ENCODE results near the gene TAF1A.

The TAF1A gene

DNA sequence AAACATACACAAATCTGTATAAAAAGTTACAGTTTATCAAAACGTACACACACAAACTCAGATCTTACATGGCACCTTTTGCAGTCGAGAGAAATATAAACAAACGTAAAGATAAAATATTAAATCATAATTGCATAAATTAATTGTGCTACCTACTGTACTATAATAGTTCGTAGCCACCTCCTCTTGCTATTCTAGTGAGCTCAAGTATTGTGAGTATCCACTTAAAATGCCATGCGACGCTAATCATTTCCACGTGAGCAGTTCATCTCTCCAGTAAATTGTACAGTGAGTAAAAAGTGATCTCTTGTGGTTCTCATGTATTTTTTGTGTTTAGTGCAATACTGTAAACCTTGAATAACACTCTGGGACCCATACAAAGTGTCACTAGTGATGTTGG, 34.5 kb upstream of the TAF1A start:
- Histone ChIP-seq H3K4me3 (no peak overlapping the region), H3K27ac (no peak overlapping the region)
- DNase-seq (ENCODE audit: low spot score), result no peak
- TF ChIP-seq, protein P1, sequence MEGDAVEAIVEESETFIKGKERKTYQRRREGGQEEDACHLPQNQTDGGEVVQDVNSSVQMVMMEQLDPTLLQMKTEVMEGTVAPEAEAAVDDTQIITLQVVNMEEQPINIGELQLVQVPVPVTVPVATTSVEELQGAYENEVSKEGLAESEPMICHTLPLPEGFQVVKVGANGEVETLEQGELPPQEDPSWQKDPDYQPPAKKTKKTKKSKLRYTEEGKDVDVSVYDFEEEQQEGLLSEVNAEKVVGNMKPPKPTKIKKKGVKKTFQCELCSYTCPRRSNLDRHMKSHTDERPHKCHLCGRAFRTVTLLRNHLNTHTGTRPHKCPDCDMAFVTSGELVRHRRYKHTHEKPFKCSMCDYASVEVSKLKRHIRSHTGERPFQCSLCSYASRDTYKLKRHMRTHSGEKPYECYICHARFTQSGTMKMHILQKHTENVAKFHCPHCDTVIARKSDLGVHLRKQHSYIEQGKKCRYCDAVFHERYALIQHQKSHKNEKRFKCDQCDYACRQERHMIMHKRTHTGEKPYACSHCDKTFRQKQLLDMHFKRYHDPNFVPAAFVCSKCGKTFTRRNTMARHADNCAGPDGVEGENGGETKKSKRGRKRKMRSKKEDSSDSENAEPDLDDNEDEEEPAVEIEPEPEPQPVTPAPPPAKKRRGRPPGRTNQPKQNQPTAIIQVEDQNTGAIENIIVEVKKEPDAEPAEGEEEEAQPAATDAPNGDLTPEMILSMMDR (IDR thresholded peaks at IDR 0.05), result no peak

DNA sequence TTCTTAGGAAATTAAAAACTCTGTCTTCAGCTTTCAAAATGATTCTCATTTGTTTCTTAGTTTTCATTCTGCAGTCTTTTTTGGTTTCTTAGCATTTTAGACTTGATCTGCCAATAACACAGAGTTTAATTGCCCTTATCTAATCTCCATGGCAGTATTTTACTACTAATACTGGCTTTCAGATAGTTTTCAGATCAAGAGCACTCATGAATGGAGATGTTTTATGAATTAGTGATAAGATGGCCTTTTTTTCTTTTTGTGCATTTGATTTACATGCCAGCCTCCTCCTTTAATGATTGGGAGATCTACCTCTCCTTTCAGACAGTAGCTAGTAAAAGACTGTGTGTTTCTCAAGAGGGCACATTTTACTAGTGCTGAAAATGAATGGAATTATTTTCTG, 33.7 kb upstream of the TAF1A start:
- Histone ChIP-seq H3K4me3 (no peak overlapping the region), H3K27ac (no peak overlapping the region)
- TF ChIP-seq, protein P1 (IDR thresholded peaks at IDR 0.05), result no peak
- DNase-seq (ENCODE audit: low spot score), result no peak

DNA sequence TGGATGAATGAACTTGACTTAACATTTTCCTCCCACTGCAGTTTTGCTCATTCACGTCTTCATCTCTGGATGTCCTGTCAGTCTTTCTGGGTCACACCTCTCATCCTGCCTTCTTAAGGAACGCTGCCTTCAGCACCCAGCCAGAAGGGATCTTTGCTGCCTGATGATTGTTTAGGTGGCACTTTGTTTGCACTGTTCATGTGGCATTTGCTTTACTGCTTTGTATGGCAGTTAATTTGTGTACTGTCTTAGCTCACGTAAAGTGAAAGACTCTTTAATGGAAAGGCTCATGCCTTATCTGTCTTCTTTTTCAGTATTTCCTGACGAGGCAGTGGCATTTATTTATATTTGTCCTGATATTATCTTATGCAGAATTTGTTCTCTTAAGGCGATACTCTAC, 33.0 kb upstream of the TAF1A start:
- TF ChIP-seq, protein P1 (IDR thresholded peaks at IDR 0.05), result no peak
- Histone ChIP-seq H3K4me3 (no peak overlapping the region), H3K27ac (no peak overlapping the region)
- DNase-seq (ENCODE audit: low spot score), result no peak

DNA sequence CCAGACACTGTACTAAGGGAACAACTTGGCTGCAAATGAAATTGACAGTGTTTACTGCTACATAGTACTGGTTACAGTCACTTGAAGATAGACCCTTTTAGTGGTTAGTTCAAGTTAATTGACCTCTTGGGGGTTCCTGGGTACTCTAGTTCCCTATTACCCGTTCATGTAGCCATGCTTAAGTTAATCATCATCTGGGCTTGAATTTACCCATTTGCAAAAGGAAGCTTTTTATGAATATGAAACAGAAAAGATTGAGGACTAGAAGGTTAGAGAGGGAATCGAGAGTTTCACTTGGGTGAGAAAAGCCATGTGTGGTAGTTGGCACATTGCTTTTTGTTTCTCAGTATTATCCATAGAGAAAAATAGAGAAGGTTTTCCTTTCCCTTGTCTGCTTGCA, 30.8 kb upstream of the TAF1A start:
- Histone ChIP-seq H3K4me3 (no peak overlapping the region), H3K27ac (no peak overlapping the region)
- TF ChIP-seq, protein P1 (IDR thresholded peaks at IDR 0.05), result no peak
- DNase-seq (ENCODE audit: low spot score), result no peak

DNA sequence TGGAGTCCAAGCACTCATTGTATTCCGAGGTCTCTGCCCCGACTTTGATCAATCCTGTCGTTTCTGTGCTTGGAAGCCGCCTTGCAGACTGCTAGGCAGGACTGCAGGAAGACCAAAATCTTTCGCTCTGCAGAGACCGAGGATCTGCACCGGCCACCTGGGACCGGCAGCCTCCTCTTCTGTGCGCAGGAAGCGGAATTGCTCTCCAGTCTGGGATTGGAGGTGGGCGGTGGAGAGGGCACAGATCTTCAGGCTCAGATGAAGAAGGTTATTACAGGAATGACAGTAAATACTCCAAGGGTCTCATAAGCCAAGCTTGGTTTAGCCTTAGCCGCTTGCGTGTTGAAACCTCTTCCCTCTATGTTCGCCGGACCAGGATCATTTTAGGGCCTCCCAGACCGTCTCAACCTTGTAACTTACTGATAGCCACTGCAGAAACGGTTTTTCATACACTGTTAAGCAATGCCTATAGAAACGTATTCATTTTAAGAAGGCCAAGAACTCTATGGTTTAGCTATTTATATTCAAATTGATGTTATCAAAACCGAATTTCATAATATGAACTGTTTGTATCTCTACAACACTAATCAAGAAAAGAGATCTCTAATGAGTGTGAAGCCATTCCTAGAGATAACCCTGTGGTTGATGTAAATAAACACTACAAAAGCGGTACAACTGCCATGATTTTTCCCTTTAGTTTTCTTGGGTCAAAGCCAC, 29.3 kb upstream of the TAF1A start:
- H3K27ac ChIP-seq, result peak overlapping the region; percentile 93
- TF ChIP-seq, protein P1 (IDR thresholded peaks at IDR 0.05), result no peak
- peak overlapping the region; percentile 97 for H3K4me3 ChIP-seq
- DNase-seq (ENCODE audit: low spot score), result no peak

DNA sequence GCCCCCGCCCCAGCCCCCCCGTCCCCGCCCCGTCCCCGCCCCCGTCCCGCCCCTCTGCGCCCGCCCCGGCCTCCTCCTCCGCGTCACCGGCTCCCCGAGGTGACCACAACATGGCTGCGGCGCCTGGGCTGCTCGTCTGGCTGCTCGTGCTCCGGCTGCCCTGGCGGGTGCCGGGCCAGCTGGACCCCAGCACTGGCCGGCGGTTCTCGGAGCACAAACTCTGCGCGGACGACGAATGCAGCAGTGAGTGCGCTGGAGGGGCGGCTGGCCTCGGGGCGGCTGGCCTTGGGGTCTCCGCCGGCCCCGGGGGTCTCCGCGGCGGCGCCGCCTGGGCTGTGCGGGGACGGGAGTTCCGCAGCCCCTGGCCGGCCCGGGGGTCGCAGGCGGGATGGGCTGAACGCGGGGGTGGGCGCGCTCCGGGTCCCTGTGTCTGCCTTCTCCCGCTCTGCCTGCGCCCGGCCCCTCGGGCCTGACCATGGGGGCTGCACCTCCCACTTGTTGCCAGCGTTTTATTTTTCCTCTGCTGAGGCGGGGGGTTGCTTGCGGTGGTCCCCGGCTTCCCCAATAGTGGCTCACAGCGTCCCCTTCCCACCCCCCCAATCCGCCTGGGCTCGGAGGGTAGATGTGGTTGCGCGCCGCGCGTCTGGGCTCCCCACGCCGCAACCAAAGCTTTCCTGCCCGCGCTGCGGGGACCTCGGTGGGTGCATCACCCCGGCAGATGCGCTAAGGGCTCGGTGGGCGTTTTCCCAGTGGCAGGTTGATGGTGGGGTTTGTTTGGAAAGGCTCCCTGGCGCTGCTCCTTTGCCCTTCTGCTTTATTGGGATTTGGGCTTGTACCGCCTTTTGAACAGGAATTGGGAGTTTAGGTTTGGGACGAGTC, 28.5 kb upstream of the TAF1A start, which contains the start of gene MIA3:
Gene MIA3 (plus strand): TSS at position 97 of the 879 bp plus-strand sequence. CDS start 14 bp downstream, at position 111.
- TF ChIP-seq, protein P1 (IDR thresholded peaks at IDR 0.05), result no peak
- DNase-seq (ENCODE audit: low spot score), result peak; percentile 87
- Histone ChIP-seq H3K27ac (peak within 1 kb of the TSS; percentile 93), H3K4me3 (peak within 1 kb of the TSS; percentile 97)
